ENCODE data around the gene CPN2. TPM values are rescaled to one million over a fixed set of nuclear protein-coding genes. Genes with fewer than 3 reads are reported as not detected.

Gene CPN2
- total and polyA plus RNA-seq, 7 donors: 0.03 to 0.13 TPM; not detected in 5

DNA sequence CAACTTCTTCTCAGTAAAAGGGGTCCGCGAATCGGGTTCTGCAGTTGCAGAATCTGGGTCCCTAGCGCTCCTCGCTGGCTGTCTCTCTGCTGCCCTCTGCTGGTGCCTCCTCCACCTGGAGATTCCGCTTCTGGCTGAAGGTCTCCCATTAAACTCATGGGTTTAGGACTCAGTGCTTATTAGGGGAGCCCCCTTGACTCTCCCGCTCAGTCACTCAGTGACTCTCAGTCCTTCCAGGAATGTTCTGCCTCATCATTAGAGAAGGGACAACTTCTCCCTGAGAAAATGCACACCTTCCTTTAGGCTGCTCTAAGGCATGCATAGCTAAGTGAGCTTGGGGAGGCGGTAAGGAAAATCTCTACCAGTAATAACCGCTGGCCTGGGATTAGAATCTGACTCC is 7.1 kb downstream of the CPN2 start:
- Histone ChIP-seq H3K4me1 (no peaks in the 10 kb centered on the region), H3K9me3 (no peaks in the 10 kb centered on the region), H3K27me3 (ENCODE audit: insufficient read depth in 3 of 3, low read length in 2 of 3) (no peaks in the 10 kb centered on the region), H3K4me3 (no peak overlapping the region), H3K36me3 (ENCODE audit: insufficient read depth in 1 of 2, low read depth in 1 of 2) (no peaks in the 10 kb centered on the region), H3K27ac (no peak overlapping the region)
- DNase-seq (peak; percentile 71 to 83), ATAC-seq (peak; percentile 64 to 84 (median 70))
- 31 to 35% (median 34%) methylated on average over 9 of the region's 9 CpGs for WGBS, 3 donors
- TF ChIP-seq, protein P1, sequence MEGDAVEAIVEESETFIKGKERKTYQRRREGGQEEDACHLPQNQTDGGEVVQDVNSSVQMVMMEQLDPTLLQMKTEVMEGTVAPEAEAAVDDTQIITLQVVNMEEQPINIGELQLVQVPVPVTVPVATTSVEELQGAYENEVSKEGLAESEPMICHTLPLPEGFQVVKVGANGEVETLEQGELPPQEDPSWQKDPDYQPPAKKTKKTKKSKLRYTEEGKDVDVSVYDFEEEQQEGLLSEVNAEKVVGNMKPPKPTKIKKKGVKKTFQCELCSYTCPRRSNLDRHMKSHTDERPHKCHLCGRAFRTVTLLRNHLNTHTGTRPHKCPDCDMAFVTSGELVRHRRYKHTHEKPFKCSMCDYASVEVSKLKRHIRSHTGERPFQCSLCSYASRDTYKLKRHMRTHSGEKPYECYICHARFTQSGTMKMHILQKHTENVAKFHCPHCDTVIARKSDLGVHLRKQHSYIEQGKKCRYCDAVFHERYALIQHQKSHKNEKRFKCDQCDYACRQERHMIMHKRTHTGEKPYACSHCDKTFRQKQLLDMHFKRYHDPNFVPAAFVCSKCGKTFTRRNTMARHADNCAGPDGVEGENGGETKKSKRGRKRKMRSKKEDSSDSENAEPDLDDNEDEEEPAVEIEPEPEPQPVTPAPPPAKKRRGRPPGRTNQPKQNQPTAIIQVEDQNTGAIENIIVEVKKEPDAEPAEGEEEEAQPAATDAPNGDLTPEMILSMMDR (IDR thresholded peaks at IDR 0.05): peak; percentile 94
- intact Hi-C loops (cut with DNase I): loop anchor here in 1 of 2 donors (10.0 kb wide), 1 partner anchor 679 kb away; no protein-coding TSS in a partner anchor

DNA sequence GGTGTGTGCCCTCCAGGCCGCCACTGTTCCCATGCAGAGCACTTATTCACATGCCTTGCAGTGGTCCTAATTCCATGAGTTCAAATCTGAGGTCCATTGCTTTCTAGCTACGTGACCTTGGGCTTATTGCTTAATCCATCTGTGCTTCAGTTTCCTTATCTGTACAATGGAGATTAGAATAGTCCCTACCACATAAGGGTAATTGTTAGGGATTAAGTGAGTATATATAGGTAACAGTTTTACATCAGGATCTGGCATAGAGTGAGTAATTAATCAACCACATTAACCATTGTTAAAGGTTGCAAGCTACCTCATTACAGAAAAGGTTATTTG is 7.6 kb downstream of the CPN2 start:
- no peak overlapping the region for H3K27ac ChIP-seq
- intact Hi-C loops (cut with DNase I): loop anchor here in 1 of 2 donors (10.0 kb wide), 1 partner anchor 679 kb away; no protein-coding TSS in a partner anchor
- no peaks in the 10 kb centered on the region for H3K9me3 ChIP-seq
- H3K36me3 ChIP-seq (ENCODE audit: insufficient read depth in 1 of 2, low read depth in 1 of 2): no peaks in the 10 kb centered on the region
- 88 to 90% (median 90%) methylated on average over 2 of the region's 2 CpGs for WGBS, 3 donors
- H3K4me3 ChIP-seq: no peak overlapping the region
- no peaks in the 10 kb centered on the region for H3K4me1 ChIP-seq
- H3K27me3 ChIP-seq (ENCODE audit: insufficient read depth in 3 of 3, low read length in 2 of 3): no peaks in the 10 kb centered on the region
- DNase-seq: no peak
- TF ChIP-seq, protein P1 (IDR thresholded peaks at IDR 0.05): no peak
- no peak for ATAC-seq

DNA sequence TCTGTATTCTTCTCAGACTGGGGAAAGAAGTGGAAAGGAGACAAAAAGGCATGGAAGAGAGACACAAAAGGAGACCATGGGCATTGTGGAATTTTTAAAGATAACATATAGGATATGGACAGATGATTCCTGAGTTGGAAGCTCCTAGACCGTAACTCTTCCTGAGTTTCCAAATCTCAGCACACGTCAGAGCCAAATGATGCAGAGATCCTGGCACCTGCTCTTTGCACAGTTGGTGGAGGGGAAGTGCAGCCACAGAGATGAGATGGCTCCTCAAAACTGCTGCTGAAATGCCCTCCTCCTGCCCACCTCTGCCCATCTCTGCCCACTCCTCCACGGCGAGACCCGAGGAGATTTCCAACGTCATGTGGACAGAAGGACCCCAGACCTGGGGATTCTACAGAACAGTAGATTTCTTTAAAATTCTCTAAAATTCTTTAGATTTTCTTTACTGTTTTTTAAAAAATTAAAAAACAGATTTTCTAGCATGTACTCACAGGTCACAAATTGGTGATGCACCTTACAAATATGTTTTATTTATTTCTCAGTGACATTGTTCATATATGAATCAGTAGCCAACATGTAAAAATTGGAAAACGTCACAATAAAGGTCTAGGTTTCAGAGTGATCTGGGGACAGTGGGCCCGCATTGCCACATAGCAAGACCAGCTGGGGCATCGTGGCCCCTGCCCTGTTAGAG is 8.1 kb downstream of the CPN2 start:
- Histone ChIP-seq H3K27ac (no peak overlapping the region), H3K36me3 (ENCODE audit: insufficient read depth in 1 of 2, low read depth in 1 of 2) (no peaks in the 10 kb centered on the region), H3K4me3 (no peak overlapping the region), H3K9me3 (no peaks in the 10 kb centered on the region), H3K27me3 (ENCODE audit: insufficient read depth in 3 of 3, low read length in 2 of 3) (no peaks in the 10 kb centered on the region), H3K4me1 (no peaks in the 10 kb centered on the region)
- no peak for DNase-seq
- 86 to 94% (median 87%) methylated on average over 9 of the region's 9 CpGs for WGBS, 3 donors
- no peak for ATAC-seq
- intact Hi-C loops (cut with DNase I): loop anchor here in 1 of 2 donors (10.0 kb wide), 1 partner anchor 678 kb away; no protein-coding TSS in a partner anchor
- TF ChIP-seq, protein P1 (IDR thresholded peaks at IDR 0.05): no peak

DNA sequence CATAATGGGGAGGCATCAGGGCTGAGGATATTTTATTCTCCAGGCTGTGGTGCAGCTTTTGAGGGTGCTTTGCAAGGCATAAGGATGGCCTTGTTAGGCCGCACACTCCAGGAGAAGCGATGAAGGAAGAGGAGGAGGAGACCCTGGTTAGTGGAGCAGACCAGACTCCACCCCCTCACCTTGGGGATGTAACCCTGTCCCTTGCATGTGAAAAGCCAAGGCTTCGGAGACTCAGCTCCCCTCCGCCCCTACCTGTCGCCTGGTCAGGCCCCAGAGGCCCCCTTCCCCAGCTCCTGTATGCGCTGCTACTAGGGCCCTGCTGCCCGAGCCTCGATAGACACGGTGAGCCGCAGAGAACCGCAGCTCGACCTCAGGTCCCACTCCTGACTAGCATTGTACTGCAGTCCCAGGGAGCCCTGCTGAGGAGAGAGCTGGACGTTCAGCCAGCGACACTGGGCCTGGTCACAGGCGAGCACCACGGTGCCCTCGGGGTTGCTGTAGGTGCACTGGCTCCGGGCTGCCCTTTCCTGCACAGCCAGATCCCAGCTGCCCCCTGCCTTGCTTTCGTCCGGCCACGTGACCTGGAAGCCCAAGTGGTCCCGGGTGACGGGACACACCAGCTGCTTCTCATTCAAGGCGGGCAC is 10.2 kb downstream of the CPN2 start:
- Histone ChIP-seq H3K4me1 (no peaks in the 10 kb centered on the region), H3K4me3 (no peak overlapping the region), H3K9me3 (no peaks in the 10 kb centered on the region), H3K27me3 (ENCODE audit: insufficient read depth in 3 of 3, low read length in 2 of 3) (no peaks in the 10 kb centered on the region), H3K36me3 (ENCODE audit: insufficient read depth in 1 of 2, low read depth in 1 of 2) (no peaks in the 10 kb centered on the region), H3K27ac (no peak overlapping the region)
- WGBS, 3 donors: 85 to 87% (median 86%) methylated on average over 24 of the region's 24 CpGs
- no peak for ATAC-seq
- TF ChIP-seq, protein P1 (IDR thresholded peaks at IDR 0.05): no peak
- intact Hi-C loops (cut with DNase I): loop anchor here in 1 of 2 donors (10.0 kb wide), 1 partner anchor 676 kb away; no protein-coding TSS in a partner anchor
- DNase-seq: no peak

Measured in psoas muscle (tissue), 8 donors.